Measurements from ENCODE around the gene NRL.

Gene NRL

DNA sequence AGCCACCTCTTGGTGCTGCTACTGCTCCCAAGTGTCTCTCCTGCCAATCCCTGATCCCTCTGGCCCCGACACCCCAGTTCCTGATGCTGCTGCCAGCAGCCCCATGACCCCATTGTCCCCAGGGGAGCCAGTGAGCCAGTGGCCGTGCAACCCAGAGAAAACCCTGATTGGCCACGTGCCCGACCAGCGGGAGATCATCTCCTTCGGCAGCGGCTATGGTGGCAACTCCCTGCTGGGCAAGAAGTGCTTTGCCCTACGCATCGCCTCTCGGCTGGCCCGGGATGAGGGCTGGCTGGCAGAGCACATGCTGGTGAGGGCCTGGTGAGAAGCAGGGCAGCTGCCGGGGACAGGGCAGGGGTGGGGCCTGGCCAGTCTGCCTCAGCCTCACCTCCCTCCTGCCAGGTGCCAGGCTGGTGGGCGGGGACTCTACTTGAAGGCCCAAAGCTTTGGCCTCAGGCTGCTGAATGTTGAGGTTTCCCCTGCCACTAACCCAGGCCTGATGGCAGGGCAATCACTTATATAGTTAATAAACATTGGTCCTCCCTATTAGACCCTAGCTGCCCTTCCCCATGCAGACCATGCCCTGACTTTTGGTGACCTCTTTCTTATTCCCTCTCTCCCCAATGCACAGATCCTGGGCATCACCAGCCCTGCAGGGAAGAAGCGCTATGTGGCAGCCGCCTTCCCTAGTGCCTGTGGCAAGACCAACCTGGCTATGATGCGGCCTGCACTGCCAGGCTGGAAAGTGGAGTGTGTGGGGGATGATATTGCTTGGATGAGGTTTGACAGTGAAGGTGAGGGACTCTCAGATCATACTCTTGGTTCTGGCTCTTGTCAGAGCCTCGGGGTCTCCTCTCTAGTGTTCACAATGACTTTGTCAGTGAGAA is 15.6 kb downstream of the NRL start:
- no peak for DNase-seq

DNA sequence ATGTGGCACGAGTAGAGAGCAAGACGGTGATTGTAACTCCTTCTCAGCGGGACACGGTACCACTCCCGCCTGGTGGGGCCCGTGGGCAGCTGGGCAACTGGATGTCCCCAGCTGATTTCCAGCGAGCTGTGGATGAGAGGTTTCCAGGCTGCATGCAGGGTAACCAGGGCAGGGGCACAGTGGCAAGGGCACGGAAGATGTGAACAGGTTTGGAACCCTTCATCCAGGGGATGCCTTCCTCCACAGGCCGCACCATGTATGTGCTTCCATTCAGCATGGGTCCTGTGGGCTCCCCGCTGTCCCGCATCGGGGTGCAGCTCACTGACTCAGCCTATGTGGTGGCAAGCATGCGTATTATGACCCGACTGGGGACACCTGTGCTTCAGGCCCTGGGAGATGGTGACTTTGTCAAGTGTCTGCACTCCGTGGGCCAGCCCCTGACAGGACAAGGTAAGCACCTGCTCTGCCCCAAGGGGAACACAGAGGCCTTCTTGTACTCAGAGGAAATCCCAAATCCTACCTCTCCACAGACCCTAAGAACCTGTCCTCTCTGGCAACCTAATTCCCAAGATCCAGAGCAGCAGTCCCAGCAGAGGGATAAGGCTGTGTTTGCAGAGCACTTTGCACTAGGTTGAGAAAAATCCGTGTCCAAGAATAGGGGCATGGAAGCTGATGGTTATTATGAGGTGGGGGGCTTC is 16.4 kb downstream of the NRL start:
- DNase-seq, result no peak

- no peak for DNase-seq
Measured at GRCh38 chr14:24096545-24097181, 18.1 kb downstream of the NRL start.

GRCh38 chr14:24095271-24096068 is 19.3 kb downstream of the NRL start:
- DNase-seq, result peak; percentile 41 to 60

DNA sequence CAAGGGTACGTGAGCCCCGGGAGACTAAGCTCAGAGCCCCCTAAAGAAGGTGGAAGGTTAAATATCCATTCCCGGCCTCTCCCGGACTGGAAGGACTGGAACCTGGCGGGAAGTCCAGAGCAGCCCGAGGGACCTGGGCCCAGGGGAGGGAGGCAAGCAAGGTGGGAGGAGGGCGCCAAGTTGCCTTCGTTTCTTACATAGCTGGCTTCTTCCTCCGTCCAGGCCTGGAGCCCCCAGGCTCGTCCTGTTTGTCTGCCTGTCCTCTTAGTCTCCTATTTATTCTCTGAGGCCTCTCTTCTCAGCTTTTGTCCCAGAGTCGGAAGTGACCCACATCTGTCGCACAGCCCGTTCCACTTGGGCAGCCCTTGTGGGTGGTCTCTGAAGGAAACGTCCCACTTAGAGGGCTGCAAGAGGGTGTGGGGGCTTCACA is 19.9 kb downstream of the NRL start:
- no peak for DNase-seq

DNA sequence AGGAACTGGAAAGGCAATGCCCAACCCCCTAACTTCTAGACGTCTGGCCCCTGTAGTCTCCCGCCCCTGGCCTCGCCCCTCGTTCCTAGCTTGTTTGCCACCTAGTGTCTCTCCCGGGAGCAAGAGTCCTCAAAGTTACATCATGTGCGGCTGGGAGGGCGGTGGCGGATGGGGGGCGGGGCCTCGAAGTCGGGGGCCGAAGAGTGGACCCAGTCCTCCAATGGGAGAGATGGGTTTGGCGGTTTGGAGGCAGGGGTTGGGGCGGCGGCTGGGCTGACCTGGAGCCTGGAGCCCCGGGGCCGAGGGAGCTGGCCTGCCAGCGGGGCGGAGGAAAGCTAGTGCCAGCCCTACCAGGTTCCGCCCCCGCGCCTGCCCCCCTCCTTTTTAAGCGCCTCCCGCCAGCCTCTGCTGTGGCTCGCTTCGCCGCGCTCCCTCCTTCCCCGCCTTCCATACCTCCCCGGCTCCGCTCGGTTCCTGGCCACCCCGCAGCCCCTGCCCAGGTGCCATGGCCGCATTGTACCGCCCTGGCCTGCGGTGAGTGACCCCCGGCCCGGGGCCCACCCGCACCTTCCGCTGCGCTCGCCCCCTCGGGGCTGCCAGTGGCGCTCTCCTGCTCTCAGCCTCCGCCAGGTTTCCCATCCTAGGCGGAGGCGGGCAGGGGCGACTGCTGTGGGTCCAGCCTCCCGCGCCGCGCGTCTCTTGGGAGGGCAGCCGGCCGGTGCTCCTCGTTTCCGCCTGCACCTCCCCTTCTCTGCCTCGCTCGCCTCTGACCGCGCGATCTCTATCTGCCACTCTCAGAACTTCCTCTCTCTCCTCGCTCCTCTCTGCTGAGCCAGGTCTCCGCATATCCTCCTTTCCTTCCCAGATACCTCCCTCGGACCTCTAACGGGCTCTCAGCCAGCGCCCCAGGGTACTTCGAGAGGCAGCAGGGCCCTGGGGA is 20.6 kb downstream of the NRL start, which contains the start of gene PCK2:
TSS of gene PCK2 (plus strand) at position 411 of the 940 bp plus-strand sequence. CDS start at position 506, 95 bp downstream.
- peak; percentile 73 to 81 for DNase-seq

- no peak for DNase-seq
Measured at GRCh38 chr14:24093207-24093900, 21.4 kb downstream of the NRL start.

DNA sequence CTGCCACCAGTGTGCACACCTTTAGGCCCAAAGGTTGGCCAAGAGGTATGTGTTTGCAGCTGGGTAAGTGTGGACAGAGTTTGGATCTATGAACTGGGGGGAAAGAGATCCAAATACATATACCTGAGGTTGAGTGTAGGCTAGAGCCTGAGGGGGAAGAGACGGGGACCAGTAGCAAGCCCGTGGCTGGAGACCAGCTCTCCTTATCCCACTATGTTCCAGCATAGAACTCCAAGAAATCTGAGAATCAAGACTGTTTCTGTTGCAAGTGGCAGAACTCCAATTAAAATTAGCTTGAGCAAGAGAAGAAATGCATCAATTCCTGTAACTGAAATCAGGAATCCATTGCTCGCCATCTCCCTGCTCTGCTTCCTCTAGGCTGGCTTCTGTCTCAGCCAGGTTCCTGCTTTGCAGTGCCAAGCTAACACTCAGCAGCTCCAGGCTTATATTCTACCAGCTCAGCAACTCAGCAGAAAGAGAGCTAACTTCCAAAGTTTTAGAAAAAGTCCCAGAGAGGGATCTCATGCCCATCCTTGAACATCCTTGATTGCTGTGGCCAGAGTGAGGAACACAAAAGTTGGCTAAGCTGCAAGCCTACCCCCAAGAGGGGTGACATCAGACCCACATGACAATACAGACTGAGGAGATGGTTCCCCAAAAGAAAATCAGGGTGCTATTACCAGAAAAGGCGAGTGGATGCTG is 22.1 kb downstream of the NRL start:
- no peak for DNase-seq

DNA sequence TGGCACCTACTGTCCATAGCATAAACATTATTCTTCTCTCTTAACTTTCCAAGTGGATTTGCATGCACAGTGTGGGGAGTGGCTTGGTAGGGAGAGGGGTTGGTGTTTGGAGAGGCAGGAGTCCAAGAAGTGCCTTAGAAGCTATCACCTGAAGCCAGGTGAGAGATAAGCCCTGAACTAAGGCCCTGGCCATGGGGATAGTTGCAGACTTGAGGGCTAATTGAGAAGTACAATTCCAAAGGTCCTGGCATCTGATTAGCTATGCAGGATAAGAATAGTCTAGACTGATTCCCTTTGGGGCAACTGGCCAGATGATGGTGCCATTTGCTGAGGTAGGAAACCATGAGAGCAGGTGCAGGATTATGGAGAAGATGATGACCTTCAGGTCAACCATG is 22.6 kb downstream of the NRL start:
- DNase-seq, result no peak

DNA sequence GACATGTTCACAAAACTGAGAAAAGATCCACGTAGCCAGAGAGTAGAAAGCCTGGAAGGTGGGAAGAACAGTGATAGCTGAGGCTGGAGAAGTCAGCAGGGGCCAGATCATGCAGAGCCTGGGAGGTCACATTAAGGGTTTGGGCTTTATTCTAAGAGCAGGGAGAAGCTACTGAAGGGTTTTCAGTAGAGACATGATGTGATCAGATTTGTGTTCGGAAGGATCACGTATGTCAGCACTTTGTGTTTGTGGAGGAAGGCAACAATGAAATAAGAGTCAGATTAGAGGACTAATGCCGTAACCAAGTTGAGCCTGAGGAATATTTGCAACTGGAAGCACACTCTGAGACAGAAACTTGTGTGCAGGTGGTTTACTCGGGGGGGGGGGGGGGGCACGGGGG is 24.9 kb downstream of the NRL start:
- DNase-seq, result no peak

DNA sequence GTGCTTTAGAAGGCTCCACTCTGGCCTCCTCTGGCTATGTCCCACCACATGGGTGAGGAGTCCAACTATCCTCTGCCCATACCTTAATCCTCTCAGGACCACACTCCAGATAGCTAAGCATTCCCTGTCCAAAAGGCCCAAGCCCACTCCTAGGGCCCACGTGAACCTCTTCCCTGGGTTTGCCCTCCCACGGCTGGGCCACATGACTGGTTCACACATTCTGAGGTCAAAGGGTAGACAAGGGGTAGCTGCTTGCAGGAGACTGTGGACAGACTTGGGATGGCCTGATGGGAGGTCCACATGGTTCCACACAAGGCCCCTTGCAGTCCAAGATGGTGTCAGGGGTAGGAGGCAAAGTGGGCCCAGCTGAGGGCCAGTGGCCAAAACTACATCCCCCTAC is 26.7 kb downstream of the NRL start:
- no peak for DNase-seq

DNA sequence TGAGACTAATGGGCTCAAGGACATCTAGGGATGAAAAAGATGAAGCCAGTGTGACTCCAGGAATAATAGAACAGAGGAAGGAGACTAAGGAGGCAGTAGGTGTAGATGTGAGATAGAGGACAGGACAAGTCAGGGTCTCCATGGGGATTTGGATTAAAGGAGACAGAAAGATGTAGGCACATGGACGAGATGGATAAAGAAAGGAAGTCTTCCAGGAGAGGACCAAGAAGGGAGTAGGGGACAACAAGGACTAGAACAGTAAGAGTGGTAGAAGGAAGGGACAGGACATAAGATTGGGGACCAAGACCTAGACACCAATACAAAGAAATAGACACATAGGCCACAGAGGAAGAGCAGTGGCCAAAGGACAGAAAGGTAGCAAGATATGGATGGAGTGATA is 27.7 kb downstream of the NRL start:
- no peak for DNase-seq

GRCh38 chr14:24086193-24086955 is 28.4 kb downstream of the NRL start:
- no peak for DNase-seq

DNA sequence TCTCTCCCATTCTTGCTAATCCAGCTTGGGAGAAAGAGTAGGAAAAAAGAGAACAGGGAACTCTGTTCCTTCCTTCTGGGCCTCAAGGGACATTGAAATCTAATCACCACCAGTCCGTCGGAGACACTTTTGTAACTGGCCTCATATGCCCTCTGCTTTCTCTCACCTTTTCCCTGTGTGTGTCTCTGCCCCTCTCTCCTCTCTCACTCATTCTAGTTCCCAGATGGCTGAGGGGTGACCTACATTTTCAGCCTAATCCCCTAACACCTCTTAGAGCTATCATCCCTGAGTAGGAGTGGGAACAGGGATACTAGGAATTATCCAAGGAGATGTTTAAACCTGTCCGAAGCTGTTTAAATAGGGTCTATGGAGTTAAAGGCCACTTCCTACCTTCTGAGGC is 29.5 kb downstream of the NRL start:
- no peak for DNase-seq

GRCh38 chr14:24084440-24084839 is 30.3 kb downstream of the NRL start:
- DNase-seq, result no peak

GRCh38 chr14:24083462-24083861 is 31.3 kb downstream of the NRL start:
- no peak for DNase-seq

DNA sequence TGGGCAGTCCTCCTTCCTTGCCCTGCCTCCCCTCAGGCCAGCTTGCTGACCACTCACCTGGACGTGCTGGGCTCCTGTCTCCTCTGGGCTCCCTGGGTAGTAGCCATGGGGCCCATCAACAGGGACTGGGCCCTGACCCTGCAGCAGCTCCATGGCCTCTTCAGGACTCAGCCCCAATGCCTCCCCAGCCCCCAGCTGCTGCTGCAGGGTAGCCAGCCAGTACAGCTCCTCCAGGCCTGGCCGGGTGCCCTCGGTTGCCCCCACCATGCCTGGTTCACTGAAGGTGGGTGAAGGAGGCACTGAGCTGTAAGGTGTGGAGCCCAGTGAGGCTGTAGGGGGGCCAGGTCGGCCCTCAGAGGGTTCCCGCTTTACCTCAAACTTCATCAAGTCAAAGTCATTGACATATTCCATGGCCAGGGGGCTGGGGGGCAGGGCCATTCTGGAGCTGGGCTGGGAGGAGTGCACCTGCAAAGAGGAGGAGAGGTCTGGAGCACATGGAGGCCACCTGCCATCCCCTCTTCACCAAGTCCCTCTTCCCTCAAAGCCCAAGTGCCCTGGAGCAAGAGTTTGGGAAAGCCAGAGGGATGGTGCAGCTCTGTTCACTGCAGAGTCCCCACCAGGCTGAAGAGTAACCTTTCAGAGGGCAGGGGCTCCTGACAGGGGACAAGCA is 32.2 kb downstream of the NRL start:
- no peak for DNase-seq

- no peak for DNase-seq
Measured at GRCh38 chr14:24081739-24082211, 33.0 kb downstream of the NRL start.
